ENCODE measurements around the gene CELF2. TPM values are rescaled to one million over a fixed set of nuclear protein-coding genes. Genes with fewer than 3 reads are reported as not detected.

Gene CELF2
- total and polyA plus RNA-seq, 2 of the 4 experiments (the other 2 are of a cell fraction) = 3.5 to 6.6 TPM

DNA sequence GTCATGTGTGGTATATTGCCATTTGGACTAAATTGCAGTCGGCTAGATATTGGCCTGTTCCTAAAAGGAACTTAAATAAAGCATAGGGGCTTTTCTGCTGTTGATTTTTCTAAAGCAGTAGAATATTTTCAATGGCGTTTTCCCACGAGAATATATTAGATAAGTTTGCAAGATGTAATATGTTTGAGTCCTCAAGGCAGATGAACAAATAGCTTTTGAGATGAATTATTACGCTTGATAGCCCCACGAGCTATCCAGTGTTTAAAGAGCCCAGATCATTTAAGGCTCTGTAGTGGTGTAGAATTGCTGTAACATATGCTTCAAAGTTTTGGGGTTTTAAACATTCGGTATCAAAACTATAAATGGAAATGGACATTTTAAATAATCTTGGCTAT is 2.9 kb downstream of the CELF2 start:
- in situ Hi-C loops (cut with MboI; ENCODE audit: low sequenced_read_pairs) (no loop called here), dilution Hi-C loops (cut with HindIII; ENCODE audit: low sequenced_read_pairs, unreplicated experiment) (no loop called here), intact Hi-C loops (cut with micrococcal nuclease) (no loop called here)
- Histone ChIP-seq H3K79me1 (ENCODE audit: low read depth in 1 of 2, low read length in 2 of 2) (no peaks in the 10 kb centered on the region), H2BK20ac (ENCODE audit: low read depth, low read length) (no peak overlapping the region), H2AK9ac (replicated peaks; ENCODE audit: low read depth, low read length, poor library complexity) (no peak overlapping the region), H3K18ac (ENCODE audit: low read depth, low read length) (no peak overlapping the region), H3K9me3 (ENCODE audit: control insufficient read depth, insufficient read depth, low read length) (peaks cover 2% of the 10 kb centered on the region; the same call in 1 of the 2 replicates), H2AK5ac (ENCODE audit: low read depth, low read length) (no peak overlapping the region), H3K27me3 (ENCODE audit: control insufficient read depth, insufficient read depth, low read length) (peaks cover 37% of the 10 kb centered on the region), H3K36me3 (ENCODE audit: control insufficient read depth, insufficient read depth, low read length) (no peaks in the 10 kb centered on the region), H3K27ac (ENCODE audit: insufficient read depth, low read length) (no peak overlapping the region), H3K4me1 (ENCODE audit: control insufficient read depth, insufficient read depth, low read length) (peaks cover 2% of the 10 kb centered on the region; the same call in 1 of the 2 replicates), H3K9ac (ENCODE audit: low read depth, low read length) (no peak overlapping the region), H3K4me2 (ENCODE audit: low read depth, low read length) (no peak overlapping the region), H2BK15ac (ENCODE audit: low read depth, low read length) (no peak overlapping the region), H3K23ac (ENCODE audit: low read depth, low read length) (no peak overlapping the region), H3K4me3 (ENCODE audit: insufficient read depth, low read depth, low read length) (no peak overlapping the region), H4K5ac (ENCODE audit: low read depth, low read length) (no peak overlapping the region), H3K4ac (ENCODE audit: low read depth, low read length) (no peak overlapping the region), H3K14ac (replicated peaks; ENCODE audit: low read depth, low read length) (no peak overlapping the region), H4K91ac (ENCODE audit: insufficient read depth, low read depth, low read length) (no peak overlapping the region), H4K8ac (ENCODE audit: low read depth in 2 of 2, low read length in 2 of 2) (no peak overlapping the region), H4K20me1 (ENCODE audit: insufficient read depth, low read length) (no peaks in the 10 kb centered on the region), H2AFZ (replicated peaks; ENCODE audit: low read length, poor library complexity) (no peak overlapping the region), H2BK120ac (ENCODE audit: low read depth, low read length) (no peak overlapping the region), H3K56ac (ENCODE audit: extremely low read depth, insufficient read depth, low read length) (no peak overlapping the region), H2BK5ac (ENCODE audit: low read depth, low read length, poor library complexity, severe bottlenecking) (no peak overlapping the region), H3K9me1 (ENCODE audit: insufficient read depth, low read length) (no peaks in the 10 kb centered on the region)
- TF ChIP-seq SMC3 (IDR thresholded peaks at IDR 0.05; ENCODE audit: low read depth, low read length) (no peak), USF2 (IDR thresholded peaks at IDR 0.05; ENCODE audit: low read depth, low read length) (no peak), POLR2A (IDR thresholded peaks at IDR 0.05; ENCODE audit: low read depth, low read length) (no peak), RAD21 (IDR thresholded peaks at IDR 0.05; ENCODE audit: low read length) (no peak), NFE2L2 (IDR thresholded peaks at IDR 0.05; ENCODE audit: low read depth, low read length) (no peak)
- no peak for ATAC-seq (ENCODE audit: low read depth)
- no peak for DNase-seq
- ChIA-PET CTCF (no interaction called here), POLR2A (ENCODE audit: unreplicated experiment) (no interaction called here)
- BruUV-seq (replicated peaks) = no TSS peak
- 83% methylated on average over 3 of the region's 6 CpGs; no CpG with 5 or more reads in 1 of the 2 experiments for WGBS, 2 experiments (ENCODE audit: extremely low coverage in 2 of 2, insufficient read length in 1 of 2)
